ENCODE results near the gene DIMT1. TPM values are rescaled to one million over a fixed set of nuclear protein-coding genes. Genes with fewer than 3 reads are reported as not detected.

The DIMT1 gene
- total RNA-seq, 1 experiment from 2014 or later: 43.5 TPM

DNA sequence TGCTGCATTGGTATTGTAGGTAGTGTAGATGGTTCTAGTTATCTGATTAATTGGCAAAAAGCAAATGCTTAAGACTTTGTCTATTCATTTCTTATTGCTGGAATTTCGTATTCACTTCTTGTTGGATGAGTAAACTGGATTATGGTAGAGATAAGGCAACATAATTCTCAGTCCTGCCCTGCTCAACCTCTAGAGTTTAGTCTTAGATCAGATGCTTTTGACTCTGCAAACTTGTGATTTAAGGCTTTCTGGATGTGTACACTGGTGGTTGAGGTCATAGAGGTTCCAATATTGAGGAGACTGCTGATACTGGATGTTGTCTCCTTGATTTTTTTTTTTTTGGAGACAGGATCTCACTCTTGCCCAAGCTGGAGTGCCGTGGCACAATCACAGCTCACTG is 62.7 kb downstream of the DIMT1 start:
- ChIA-PET RAD21 (ENCODE audit: low non-redundant PET in 1 of 2, low total read pairs in 2 of 2, uncharacterized antibody in 2 of 2, unreplicated experiment in 2 of 2) (no interaction called here), CTCF (interaction anchor here (1.1 kb wide), 1 partner anchor 11 kb away, joined by 4 read pairs; no protein-coding TSS in a partner anchor), POLR2A (no interaction called here)
- Histone ChIP-seq H3K79me2 (ENCODE audit: insufficient read depth, low read length) (peaks cover 58% of the 10 kb centered on the region), H3K9ac (ENCODE audit: low read length) (no peak overlapping the region), H3K9me2 (ENCODE audit: insufficient read depth) (no peaks in the 10 kb centered on the region), H3K4me2 (ENCODE audit: low read length) (no peak overlapping the region), H3K4me1 (ENCODE audit: control insufficient read depth in 1 of 2, insufficient read depth in 2 of 2, low read length in 2 of 2) (no peaks in the 10 kb centered on the region), H3K36me3 (ENCODE audit: control insufficient read depth in 1 of 2, insufficient read depth in 2 of 2, low read length in 2 of 2) (no peaks in the 10 kb centered on the region), H4K20me1 (ENCODE audit: insufficient read depth) (no peaks in the 10 kb centered on the region), H3K27me3 (ENCODE audit: insufficient read depth, low read length) (no peaks in the 10 kb centered on the region), H3K27ac (ENCODE audit: low read depth, low read length) (no peak overlapping the region), H2AFZ (ENCODE audit: low read depth, low read length, poor library complexity, severe bottlenecking) (no peak overlapping the region), H3K4me3 (replicated peaks in 1 of 2; ENCODE audit: low read depth in 1 of 2, low read length in 2 of 2) (no peak overlapping the region), H3K9me3 (ENCODE audit: control insufficient read depth in 1 of 2, insufficient read depth in 1 of 2, low read depth in 1 of 2, low read length in 2 of 2) (no peaks in the 10 kb centered on the region)
- DNase-seq (ENCODE audit: low read depth, low spot score) (no peak), ATAC-seq (no peak)
- TF ChIP-seq FOSL1 (IDR thresholded peaks at IDR 0.05; ENCODE audit: low read depth): no peak
- TF ChIP-seq CBX3 (IDR thresholded peaks at IDR 0.05; ENCODE audit: low read depth): no peak
- TF ChIP-seq, protein P1, sequence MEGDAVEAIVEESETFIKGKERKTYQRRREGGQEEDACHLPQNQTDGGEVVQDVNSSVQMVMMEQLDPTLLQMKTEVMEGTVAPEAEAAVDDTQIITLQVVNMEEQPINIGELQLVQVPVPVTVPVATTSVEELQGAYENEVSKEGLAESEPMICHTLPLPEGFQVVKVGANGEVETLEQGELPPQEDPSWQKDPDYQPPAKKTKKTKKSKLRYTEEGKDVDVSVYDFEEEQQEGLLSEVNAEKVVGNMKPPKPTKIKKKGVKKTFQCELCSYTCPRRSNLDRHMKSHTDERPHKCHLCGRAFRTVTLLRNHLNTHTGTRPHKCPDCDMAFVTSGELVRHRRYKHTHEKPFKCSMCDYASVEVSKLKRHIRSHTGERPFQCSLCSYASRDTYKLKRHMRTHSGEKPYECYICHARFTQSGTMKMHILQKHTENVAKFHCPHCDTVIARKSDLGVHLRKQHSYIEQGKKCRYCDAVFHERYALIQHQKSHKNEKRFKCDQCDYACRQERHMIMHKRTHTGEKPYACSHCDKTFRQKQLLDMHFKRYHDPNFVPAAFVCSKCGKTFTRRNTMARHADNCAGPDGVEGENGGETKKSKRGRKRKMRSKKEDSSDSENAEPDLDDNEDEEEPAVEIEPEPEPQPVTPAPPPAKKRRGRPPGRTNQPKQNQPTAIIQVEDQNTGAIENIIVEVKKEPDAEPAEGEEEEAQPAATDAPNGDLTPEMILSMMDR (IDR thresholded peaks at IDR 0.05 in 2 of 3, conservative IDR thresholded peaks at IDR 0.05 in 1 of 3; ENCODE audit: borderline replicate concordance in 1 of 3, insufficient read depth in 1 of 3, low read depth in 2 of 3, low read length in 2 of 3): no peak
- TF ChIP-seq RAD21 (IDR thresholded peaks at IDR 0.05; ENCODE audit: low read depth): no peak
- no peak for TF ChIP-seq JUND (IDR thresholded peaks at IDR 0.05)
- TF ChIP-seq CEBPB (IDR thresholded peaks at IDR 0.05; ENCODE audit: low read depth): no peak
- TF ChIP-seq, protein P2, sequence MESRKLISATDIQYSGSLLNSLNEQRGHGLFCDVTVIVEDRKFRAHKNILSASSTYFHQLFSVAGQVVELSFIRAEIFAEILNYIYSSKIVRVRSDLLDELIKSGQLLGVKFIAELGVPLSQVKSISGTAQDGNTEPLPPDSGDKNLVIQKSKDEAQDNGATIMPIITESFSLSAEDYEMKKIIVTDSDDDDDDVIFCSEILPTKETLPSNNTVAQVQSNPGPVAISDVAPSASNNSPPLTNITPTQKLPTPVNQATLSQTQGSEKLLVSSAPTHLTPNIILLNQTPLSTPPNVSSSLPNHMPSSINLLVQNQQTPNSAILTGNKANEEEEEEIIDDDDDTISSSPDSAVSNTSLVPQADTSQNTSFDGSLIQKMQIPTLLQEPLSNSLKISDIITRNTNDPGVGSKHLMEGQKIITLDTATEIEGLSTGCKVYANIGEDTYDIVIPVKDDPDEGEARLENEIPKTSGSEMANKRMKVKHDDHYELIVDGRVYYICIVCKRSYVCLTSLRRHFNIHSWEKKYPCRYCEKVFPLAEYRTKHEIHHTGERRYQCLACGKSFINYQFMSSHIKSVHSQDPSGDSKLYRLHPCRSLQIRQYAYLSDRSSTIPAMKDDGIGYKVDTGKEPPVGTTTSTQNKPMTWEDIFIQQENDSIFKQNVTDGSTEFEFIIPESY (IDR thresholded peaks at IDR 0.05; ENCODE audit: extremely low read depth, insufficient replicate concordance, low read length): no peak
- no peak for TF ChIP-seq SRF (IDR thresholded peaks at IDR 0.05; ENCODE audit: low read depth)
- intact Hi-C loops (cut with micrococcal nuclease): no loop called here
- BruUV-seq (replicated peaks): no TSS peak
